H9 (cell line): ENCODE measurements around the gene SELENOK. TPM values are rescaled to one million over a fixed set of nuclear protein-coding genes. Genes with fewer than 3 reads are reported as not detected.

ENCODE experiments used
- DNase-seq: peaks from one replicate; pipeline ENCODE4 v3.0.0-alpha.2; 2017
- H2AFZ ChIP-seq: one replicate; pipeline ENCODE4 v1.6.1; 2013; ENCODE audit warnings: mild to moderate bottlenecking, low read length, control low read depth, moderate library complexity
- H2AK5ac ChIP-seq: 2 replicates; pipeline ENCODE4 v1.6.1; 2013; ENCODE audit warnings: low read length, control low read depth, mixed read lengths; ENCODE audit not compliant: insufficient read length
- H2BK120ac ChIP-seq: one replicate; pipeline ENCODE4 v1.6.1; 2013; ENCODE audit warnings: low read depth, mild to moderate bottlenecking, low read length, control low read depth, inconsistent platforms; ENCODE audit not compliant: poor library complexity, severe bottlenecking
- H2BK12ac ChIP-seq: 2 replicates; pipeline ENCODE4 v1.6.1; 2013; ENCODE audit warnings: low read length, control low read depth, mixed read lengths, low read depth; ENCODE audit not compliant: insufficient read length
- H2BK15ac ChIP-seq: 2 replicates; pipeline ENCODE4 v1.6.1; 2013; ENCODE audit warnings: low read depth, low read length, control low read depth
- H2BK20ac ChIP-seq: one replicate; pipeline ENCODE4 v1.6.1; 2013; ENCODE audit warnings: low read depth, mild to moderate bottlenecking, low read length, control low read depth, inconsistent platforms; ENCODE audit not compliant: poor library complexity, severe bottlenecking
- H2BK5ac ChIP-seq: 2 replicates; pipeline ENCODE4 v1.6.1; 2013; ENCODE audit warnings: low read length, control low read depth, mixed read lengths; ENCODE audit not compliant: insufficient read length
- H3K14ac ChIP-seq: 2 replicates; pipeline ENCODE4 v1.6.1; 2013; ENCODE audit warnings: low read length, control low read depth; ENCODE audit not compliant: insufficient read depth
- H3K18ac ChIP-seq: 2 replicates; pipeline ENCODE4 v1.6.1; 2013; ENCODE audit warnings: low read depth, mild to moderate bottlenecking, mixed read lengths, low read length, control low read depth; ENCODE audit not compliant: insufficient read length
- H3K23ac ChIP-seq: 2 replicates; pipeline ENCODE4 v1.6.1; 2013; ENCODE audit warnings: low read length, control low read depth, mixed read lengths, low read depth; ENCODE audit not compliant: insufficient read length
- H3K23me2 ChIP-seq: 2 replicates; pipeline ENCODE4 v1.6.1; 2013; ENCODE audit warnings: low read depth, mild to moderate bottlenecking, mixed read lengths, low read length, control low read depth; ENCODE audit not compliant: insufficient read length, poor library complexity, severe bottlenecking
- H3K27ac ChIP-seq: 2 replicates; pipeline ENCODE4 v1.5.1; 2013; ENCODE audit warnings: low read length, control low read depth, mixed read lengths, low read depth; ENCODE audit not compliant: insufficient read length
- H3K27me3 ChIP-seq: 2 replicates; pipeline ENCODE4 v1.6.1; 2013; ENCODE audit warnings: low read length, control low read depth, inconsistent platforms; ENCODE audit not compliant: insufficient read depth
- H3K4ac ChIP-seq: 2 replicates; pipeline ENCODE4 v1.6.1; 2013; ENCODE audit warnings: low read depth, mild to moderate bottlenecking, control low read depth, inconsistent platforms, low read length, moderate library complexity
- H3K4me1 ChIP-seq: 2 replicates; pipeline ENCODE4 v1.6.1; 2013; ENCODE audit warnings: low read length, control low read depth, inconsistent platforms; ENCODE audit not compliant: insufficient read depth
- H3K4me2 ChIP-seq: 2 replicates; pipeline ENCODE4 v1.6.1; 2013; ENCODE audit warnings: low read length, control low read depth, mixed read lengths; ENCODE audit not compliant: insufficient read length, insufficient read depth
- H3K56ac ChIP-seq: 2 replicates; pipeline ENCODE4 v1.6.1; 2013; ENCODE audit warnings: low read depth, mild to moderate bottlenecking, mixed read lengths, low read length, control low read depth; ENCODE audit not compliant: insufficient read length
- H3K79me1 ChIP-seq: 2 replicates; pipeline ENCODE4 v1.6.1; 2013; ENCODE audit warnings: low read depth, mild to moderate bottlenecking, moderate library complexity, low read length, control low read depth, inconsistent platforms; ENCODE audit not compliant: insufficient read depth, poor library complexity, severe bottlenecking
- H3K79me2 ChIP-seq: 2 replicates; pipeline ENCODE4 v1.6.1; 2013; ENCODE audit warnings: low read length, control low read depth, inconsistent platforms; ENCODE audit not compliant: insufficient read depth
- H3K9ac ChIP-seq: 2 replicates; pipeline ENCODE4 v1.6.1; 2013; ENCODE audit warnings: low read length, control low read depth, mixed read lengths; ENCODE audit not compliant: insufficient read length; ENCODE audit errors: extremely low read depth
- H3K9me3 ChIP-seq: one replicate; pipeline ENCODE4 v1.6.1; 2013; ENCODE audit warnings: low read depth, low read length, inconsistent platforms; ENCODE audit not compliant: control insufficient read depth
- H3T11ph ChIP-seq: one replicate; pipeline ENCODE4 v1.6.1; 2013; ENCODE audit warnings: mild to moderate bottlenecking, low read length, control low read depth, inconsistent platforms
- H4K20me1 ChIP-seq: one replicate; pipeline ENCODE4 v1.6.1; 2013; ENCODE audit not compliant: control insufficient read depth, insufficient read length, insufficient read depth
- H4K5ac ChIP-seq: 2 replicates; pipeline ENCODE4 v1.6.1; 2013; ENCODE audit warnings: low read depth, mild to moderate bottlenecking, mixed read lengths, low read length, control low read depth; ENCODE audit not compliant: insufficient read length
- H4K8ac ChIP-seq: replicated peaks from 2 replicates; pipeline ENCODE4 v1.6.1; 2013; ENCODE audit warnings: low read length, control low read depth, mixed read lengths, low read depth; ENCODE audit not compliant: insufficient read length
- H4K91ac ChIP-seq: 2 replicates; pipeline ENCODE4 v1.6.1; 2013; ENCODE audit warnings: low read depth, mild to moderate bottlenecking, moderate library complexity, mixed read lengths, low read length, control low read depth; ENCODE audit not compliant: insufficient read length
- H3K27ac Mint-ChIP-seq, 3 experiments: 2 replicates in 2 of 3; 3 replicates in 1 of 3; pipeline ENCODE4 v1.8.0; 2020 to 2021; ENCODE audit warnings: mixed read lengths in 3 of 3, mild to moderate bottlenecking in 1 of 3, moderate library complexity in 1 of 3
- H3K27me3 Mint-ChIP-seq: 2 replicates; pipeline ENCODE4 v1.8.0; 2021; ENCODE audit warnings: low read depth, mild to moderate bottlenecking, moderate library complexity, mixed read lengths
- H3K36me3 Mint-ChIP-seq, 3 experiments: 2 replicates in 2 of 3; 3 replicates in 1 of 3; pipeline ENCODE4 v1.8.0; 2020 to 2021; ENCODE audit warnings: low read depth in 3 of 3, mixed read lengths in 3 of 3; ENCODE audit not compliant: insufficient read depth in 1 of 3
- H3K4me1 Mint-ChIP-seq, 2 experiments: 2 replicates each; pipeline ENCODE4 v1.8.0; 2020; ENCODE audit warnings: mixed read lengths in 2 of 2
- H3K4me3 Mint-ChIP-seq, 2 experiments: 2 replicates in 1 of 2; 3 replicates in 1 of 2; pipeline ENCODE4 v1.8.0; 2020 to 2021; ENCODE audit warnings: mild to moderate bottlenecking in 2 of 2, mixed read lengths in 2 of 2, moderate library complexity in 1 of 2
- H3K9me3 Mint-ChIP-seq, 2 experiments: 2 replicates in 1 of 2; 3 replicates in 1 of 2; pipeline ENCODE4 v1.8.0; 2020; ENCODE audit warnings: mild to moderate bottlenecking in 2 of 2, mixed read lengths in 2 of 2, moderate library complexity in 1 of 2
- WGBS: extraction: QIAGEN DNeasy Blood & Tissue Kit; methylation state at CpG from one replicate; pipeline ENCODE4 v1.1.7; 2013; ENCODE audit warnings: missing lambda C conversion rate, low lambda C conversion rate, mixed read lengths; ENCODE audit not compliant: insufficient read length; ENCODE audit errors: extremely low coverage; 5-methylcytosine and 5-hydroxymethylcytosine counted together
- total RNA-seq: library from RNA; stranded (reverse); gene quantifications from 2 replicates; pipeline ENCODE4 v1.2.1, GENCODE V29; 2021
- TF ChIP-seq, protein P1 (sequence below): fragments of 200-600 bp; sonication (generic); conservative IDR thresholded peaks from 3 replicates; pipeline ENCODE4 v1.8.0; 2021; ENCODE audit warnings: antibody characterized with exemption, mild to moderate bottlenecking

SELENOK gene
- total RNA-seq, 1 experiment from 2014 or later: 34.6 TPM

DNA sequence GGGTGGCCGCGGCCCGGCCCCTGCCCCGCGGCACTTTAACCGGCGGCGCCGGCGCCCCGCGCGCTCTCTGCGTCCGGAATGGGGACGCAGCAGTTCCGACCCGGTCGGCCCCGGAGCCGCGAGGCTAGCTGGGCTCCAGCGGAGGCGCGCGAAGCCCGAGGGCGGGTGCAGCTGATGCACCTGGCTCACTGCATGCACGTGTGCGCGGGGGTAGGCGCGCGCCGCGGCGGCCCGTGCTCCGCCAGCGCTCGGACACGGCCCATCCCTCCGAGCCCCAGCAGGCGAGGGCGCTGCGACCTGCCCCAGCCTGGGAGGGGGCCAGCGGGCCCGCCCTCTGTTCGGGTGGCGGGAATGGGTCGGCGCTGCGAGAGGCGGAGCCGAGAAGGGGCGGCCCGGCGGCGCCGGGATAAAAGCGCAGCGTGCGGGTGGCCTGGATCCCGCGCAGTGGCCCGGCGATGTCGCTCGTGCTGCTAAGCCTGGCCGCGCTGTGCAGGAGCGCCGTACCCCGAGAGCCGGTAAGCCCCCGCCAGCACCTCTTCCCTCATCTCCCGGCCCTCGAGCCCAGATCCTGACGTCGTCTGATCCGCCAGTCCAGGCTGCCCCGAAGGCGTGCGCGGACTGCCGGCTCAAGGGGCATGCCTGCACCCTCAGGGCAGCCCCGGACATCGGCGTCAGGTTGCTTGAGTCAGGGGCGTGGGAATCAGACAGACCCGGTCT lies 45.4 kb downstream of the SELENOK start, which contains the start of the genes CHDH and IL17RB:
TSS of gene CHDH (minus strand) at position 286 of the 717 bp plus-strand sequence. CDS start 22,411 bp downstream, outside the sequence.
TSS of gene IL17RB (plus strand) at position 435 of the 717 bp plus-strand sequence. CDS start at position 456, 21 bp downstream.
- H2AFZ ChIP-seq: no peak within 1 kb of the TSS
- H4K8ac ChIP-seq: no peak within 1 kb of the TSS
- H2BK5ac ChIP-seq: no peak within 1 kb of the TSS
- H3K23me2 ChIP-seq: peaks cover 4% of the 10 kb centered on the region
- no peak within 1 kb of the TSS for H2BK15ac ChIP-seq
- peaks cover 26% of the 10 kb centered on the region for H3K27me3 Mint-ChIP-seq
- H3K4ac ChIP-seq: no peak within 1 kb of the TSS
- no peak within 1 kb of the TSS for H2AK5ac ChIP-seq
- peaks cover 9% of the 10 kb centered on the region; the same call in 1 of the 2 replicates for H3K27me3 ChIP-seq
- H3K79me2 ChIP-seq: no peaks in the 10 kb centered on the region
- peaks cover 7% of the 10 kb centered on the region; the same call in 1 of the 2 replicates for H3K4me1 ChIP-seq
- H3K79me1 ChIP-seq: no peaks in the 10 kb centered on the region
- no peak within 1 kb of the TSS for H3K56ac ChIP-seq
- H3T11ph ChIP-seq: no peak within 1 kb of the TSS
- no peak within 1 kb of the TSS for H2BK20ac ChIP-seq
- H2BK12ac ChIP-seq: no peak within 1 kb of the TSS
- no peak within 1 kb of the TSS for H3K23ac ChIP-seq
- peak within 1 kb of the TSS; percentile 84 for H3K14ac ChIP-seq
- H3K27ac ChIP-seq: no peak within 1 kb of the TSS
- H3K27ac Mint-ChIP-seq: peak within 1 kb of the TSS in 1 of 3 experiments; percentile 75; a peak in 2 of 7 replicates
- WGBS: no CpG with 5 or more reads among the region's 91 CpGs
- H3K36me3 Mint-ChIP-seq: no peaks in the 10 kb centered on the region; a peak in 2 of 7 replicates
- H3K4me1 Mint-ChIP-seq: peaks cover 37 to 41% of the 10 kb centered on the region in 2 experiments
- peak within 1 kb of the TSS; percentile 72 for H3K18ac ChIP-seq
- H3K4me3 Mint-ChIP-seq: peak within 1 kb of the TSS; percentile 69 to 83
- DNase-seq: peak; percentile 77
- TF ChIP-seq, protein P1, sequence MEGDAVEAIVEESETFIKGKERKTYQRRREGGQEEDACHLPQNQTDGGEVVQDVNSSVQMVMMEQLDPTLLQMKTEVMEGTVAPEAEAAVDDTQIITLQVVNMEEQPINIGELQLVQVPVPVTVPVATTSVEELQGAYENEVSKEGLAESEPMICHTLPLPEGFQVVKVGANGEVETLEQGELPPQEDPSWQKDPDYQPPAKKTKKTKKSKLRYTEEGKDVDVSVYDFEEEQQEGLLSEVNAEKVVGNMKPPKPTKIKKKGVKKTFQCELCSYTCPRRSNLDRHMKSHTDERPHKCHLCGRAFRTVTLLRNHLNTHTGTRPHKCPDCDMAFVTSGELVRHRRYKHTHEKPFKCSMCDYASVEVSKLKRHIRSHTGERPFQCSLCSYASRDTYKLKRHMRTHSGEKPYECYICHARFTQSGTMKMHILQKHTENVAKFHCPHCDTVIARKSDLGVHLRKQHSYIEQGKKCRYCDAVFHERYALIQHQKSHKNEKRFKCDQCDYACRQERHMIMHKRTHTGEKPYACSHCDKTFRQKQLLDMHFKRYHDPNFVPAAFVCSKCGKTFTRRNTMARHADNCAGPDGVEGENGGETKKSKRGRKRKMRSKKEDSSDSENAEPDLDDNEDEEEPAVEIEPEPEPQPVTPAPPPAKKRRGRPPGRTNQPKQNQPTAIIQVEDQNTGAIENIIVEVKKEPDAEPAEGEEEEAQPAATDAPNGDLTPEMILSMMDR: no peak
- H3K9me3 ChIP-seq: no peaks in the 10 kb centered on the region
- no peak within 1 kb of the TSS for H4K5ac ChIP-seq
- H2BK120ac ChIP-seq: no peak within 1 kb of the TSS
- no peaks in the 10 kb centered on the region; a peak in 1 of 5 replicates for H3K9me3 Mint-ChIP-seq
- peak within 1 kb of the TSS; percentile 56 for H3K9ac ChIP-seq
- peak within 1 kb of the TSS; percentile 38 for H3K4me2 ChIP-seq
- H4K20me1 ChIP-seq: no peaks in the 10 kb centered on the region
- H4K91ac ChIP-seq: no peak within 1 kb of the TSS
